CD4-positive, alpha-beta T cell treated with Interleukin-6 for 4 hours (primary cell): Measurements from ENCODE around the gene AEN.
"Not testable (repeated sequence)": the region's sequence is repeated elsewhere in the genome, so short reads cannot be mapped to it uniquely, and the experiment has no call there.

Experiments used
- DNase-seq: peaks from one replicate; pipeline ENCODE4 v3.0.0-alpha.2; 2020; ENCODE audit warnings: mixed read lengths

Gene AEN

DNA sequence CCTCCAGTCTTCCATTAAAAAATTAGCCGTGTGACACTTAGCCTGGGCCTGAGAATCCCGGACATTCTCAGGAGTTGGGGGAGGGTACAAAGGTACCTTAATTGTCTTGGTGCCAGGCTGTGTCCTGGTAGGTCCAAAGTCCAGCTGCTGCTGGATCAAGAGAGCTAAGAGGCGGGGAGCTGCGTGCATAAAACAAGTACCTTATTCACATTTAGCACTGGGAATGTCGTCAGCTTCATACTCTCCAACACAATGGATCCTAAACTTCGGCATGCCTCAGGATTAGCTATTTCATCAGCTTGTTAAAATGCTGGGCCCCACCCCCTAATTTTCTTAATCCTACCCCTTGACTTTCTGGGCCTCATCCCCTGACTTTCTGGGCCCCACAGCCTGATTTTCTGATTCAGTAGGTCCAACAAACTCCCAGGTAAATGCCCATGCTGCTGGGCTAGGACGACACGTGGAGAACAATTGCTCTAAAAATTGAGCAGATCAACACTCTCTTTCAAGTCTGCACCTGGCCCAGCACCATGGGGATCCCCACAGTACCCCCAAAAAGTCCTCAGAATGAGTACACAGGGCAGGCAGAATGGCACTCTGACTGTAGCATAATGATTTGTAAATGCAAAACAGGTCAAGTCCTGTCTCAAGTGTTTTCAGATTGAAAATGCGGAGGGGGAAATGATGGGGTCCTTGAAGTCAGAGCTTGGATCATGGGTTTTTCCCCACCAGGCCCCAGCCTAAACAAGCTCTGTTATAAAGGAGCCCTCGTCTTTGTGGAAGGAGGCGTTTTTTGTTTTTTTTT, 5.6 kb upstream of the AEN start:
- no peak for DNase-seq

GRCh38 chr15:88616240-88616639, 4.9 kb upstream of the AEN start:
- no peak for DNase-seq

DNA sequence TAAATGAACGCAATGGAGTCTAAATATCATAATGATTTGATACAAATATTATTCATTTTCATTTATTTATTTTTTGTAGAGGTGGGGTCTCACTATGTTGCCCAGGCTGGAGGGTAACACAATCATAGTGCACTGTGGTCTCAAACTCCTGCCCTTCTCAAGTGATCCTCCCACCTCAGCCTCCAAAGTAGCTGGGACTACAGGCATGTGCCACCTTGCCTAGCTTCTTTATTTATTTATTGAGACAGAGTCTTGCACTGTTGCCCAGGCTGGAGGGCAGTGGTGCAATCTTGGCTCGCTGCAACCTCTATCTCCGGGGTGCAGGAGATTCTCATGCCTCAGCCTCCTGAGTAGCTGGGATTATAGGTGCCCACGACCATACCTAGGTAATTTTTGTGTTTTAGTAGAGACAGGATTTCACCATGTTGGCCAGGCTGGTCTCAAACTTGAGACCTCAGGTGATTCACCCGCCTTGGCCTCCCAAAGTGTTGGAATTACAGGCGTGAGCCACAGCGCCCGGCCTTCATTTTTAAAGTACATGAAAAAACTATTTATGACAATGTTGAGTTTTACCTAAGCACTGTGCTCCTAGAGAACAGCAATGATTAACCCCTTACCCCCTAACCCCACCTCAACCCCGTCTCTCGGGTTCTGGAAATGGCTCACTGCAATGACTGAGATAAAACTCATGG, 4.0 kb upstream of the AEN start:
- DNase-seq: no peak

DNA sequence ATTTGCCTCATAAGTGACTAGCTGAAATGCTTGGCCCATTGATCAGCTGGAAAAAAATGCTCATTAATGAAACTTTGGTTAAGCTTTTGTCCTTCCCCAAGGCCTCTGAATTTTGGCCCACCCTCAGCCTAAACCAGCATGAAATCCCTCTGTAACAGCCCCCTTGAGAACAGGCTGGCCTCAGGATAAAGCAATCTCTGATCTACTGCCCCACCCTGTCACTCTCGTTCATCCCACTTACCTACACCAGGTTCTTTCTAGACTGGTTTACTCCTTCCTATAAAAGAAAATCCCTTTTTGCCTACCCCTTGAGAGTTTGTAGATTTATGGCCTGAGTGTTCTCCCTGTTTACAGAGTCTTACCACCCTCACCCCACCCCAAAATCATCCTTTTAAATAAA, 3.4 kb upstream of the AEN start:
- DNase-seq: no peak

- DNase-seq: no peak
Measured at GRCh38 chr15:88618686-88619085, 2.5 kb upstream of the AEN start.

DNA sequence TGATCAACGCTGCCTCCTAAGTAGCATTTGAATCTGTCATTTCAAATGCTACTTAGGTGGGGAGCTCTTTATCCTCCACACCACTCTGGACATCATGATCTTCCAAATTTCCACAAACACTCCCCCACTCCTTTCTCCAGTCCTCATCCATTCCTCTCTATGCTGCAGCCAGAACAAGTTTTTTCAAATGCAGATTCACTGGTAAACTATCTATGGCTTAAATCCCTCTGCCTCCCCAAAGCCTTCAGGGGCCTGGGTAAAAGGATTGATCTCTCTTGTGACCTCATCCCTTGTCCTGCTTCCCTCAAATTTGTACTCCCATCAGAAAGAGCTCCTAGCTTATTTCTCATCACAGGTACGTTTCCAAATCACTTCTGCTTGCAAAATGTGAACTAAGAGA, 1.3 kb upstream of the AEN start:
- DNase-seq: no peak

DNA sequence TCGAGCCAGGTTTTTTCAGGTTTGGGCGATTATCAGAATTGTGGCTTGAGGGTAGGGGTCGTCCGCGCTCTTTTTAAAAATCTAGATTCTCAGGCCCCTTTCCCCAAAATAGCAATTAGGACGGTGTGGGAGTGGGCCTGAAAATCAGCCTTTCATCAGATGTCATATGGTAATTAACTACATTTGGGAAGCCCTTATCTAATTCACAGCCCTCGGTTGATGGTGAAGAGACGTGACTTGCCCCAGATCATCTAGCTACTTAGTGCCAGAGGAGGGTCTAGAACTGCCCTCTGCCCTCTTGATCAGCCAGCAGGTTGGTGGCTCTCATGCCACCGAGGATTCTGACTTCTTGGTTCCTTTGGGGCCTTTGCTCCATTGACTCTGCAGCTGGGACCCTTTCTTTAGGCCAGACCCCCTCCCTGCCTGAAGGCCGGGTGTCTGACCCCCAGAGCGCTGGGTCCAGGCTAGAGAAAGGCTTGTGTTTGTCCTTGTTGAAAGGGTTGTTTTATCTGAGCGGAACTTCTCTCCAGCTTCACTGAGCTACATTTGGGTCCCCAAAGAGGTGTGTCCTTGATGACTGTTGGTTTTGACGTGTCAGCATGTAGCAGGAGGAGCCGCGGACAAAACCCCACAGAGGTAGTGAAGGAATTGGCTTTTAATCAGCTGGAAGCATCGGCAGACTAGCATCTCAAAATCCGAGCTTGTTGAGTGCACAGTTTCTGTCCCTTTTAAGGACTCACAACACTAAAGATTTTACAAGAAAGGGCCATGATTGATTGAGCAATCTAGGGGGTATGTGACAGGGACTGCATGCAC, 857 bp downstream of the AEN start:
- peak; percentile 65 for DNase-seq

DNA sequence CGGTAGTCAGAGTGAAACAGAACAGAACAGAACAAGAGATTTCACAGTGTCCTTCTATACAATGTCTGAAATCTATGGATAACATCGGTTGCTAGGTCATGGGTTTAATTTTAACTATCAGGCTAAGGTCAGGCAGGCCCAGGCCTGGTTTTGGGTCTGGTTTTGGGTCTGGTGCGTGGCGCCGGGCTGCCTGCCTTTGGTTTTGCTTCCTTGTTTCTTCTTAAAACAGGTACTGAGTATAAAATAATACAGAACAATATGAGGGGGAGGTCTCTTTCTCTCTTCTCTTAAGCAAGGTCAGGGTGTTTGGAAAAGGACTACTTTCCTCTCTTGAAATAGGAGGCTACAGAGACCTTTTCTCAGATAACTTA, 1.4 kb downstream of the AEN start:
- DNase-seq: no peak

- peak; percentile 51 for DNase-seq
Measured at GRCh38 chr15:88623061-88623460, 1.9 kb downstream of the AEN start.

GRCh38 chr15:88623632-88624031, 2.5 kb downstream of the AEN start:
- no peak for DNase-seq

GRCh38 chr15:88624156-88624970, 3.2 kb downstream of the AEN start:
- peak; percentile 51 for DNase-seq

- no peak for DNase-seq
Measured at GRCh38 chr15:88624971-88625490, 3.9 kb downstream of the AEN start.

DNA sequence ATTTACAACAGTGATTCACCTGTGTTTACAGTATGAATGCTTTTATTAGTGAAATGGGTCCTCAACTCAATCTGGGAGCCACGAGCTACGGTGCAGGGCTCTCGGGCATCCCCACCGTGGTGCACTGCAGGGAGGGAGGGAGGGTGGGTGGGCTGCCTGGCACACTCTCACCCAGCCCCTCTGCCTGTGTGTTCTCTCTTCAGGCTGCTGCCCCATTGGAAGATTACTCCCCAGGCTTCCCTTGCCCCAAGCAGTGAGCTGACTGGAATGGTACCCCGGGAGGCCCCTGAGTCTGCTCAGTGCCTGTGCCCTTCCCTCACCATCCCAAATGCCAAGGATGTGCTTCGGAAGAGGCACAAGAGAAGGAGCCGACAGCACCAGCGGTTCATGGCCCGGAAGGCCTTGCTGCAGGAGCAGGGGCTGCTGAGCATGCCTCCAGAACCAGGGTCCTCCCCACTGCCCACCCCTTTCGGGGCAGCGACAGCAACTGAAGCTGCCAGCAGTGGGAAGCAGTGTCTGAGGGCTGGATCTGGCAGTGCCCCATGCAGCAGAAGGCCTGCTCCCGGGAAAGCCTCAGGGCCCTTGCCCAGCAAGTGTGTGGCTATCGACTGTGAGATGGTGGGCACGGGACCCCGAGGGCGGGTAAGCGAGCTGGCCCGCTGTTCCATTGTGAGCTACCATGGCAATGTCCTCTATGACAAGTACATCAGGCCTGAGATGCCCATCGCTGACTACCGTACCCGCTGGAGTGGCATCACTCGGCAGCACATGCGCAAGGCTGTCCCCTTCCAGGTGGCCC, 5.0 kb downstream of the AEN start:
- DNase-seq: no peak

GRCh38 chr15:88627463-88627862, 6.3 kb downstream of the AEN start:
- peak; percentile 84 for DNase-seq

DNA sequence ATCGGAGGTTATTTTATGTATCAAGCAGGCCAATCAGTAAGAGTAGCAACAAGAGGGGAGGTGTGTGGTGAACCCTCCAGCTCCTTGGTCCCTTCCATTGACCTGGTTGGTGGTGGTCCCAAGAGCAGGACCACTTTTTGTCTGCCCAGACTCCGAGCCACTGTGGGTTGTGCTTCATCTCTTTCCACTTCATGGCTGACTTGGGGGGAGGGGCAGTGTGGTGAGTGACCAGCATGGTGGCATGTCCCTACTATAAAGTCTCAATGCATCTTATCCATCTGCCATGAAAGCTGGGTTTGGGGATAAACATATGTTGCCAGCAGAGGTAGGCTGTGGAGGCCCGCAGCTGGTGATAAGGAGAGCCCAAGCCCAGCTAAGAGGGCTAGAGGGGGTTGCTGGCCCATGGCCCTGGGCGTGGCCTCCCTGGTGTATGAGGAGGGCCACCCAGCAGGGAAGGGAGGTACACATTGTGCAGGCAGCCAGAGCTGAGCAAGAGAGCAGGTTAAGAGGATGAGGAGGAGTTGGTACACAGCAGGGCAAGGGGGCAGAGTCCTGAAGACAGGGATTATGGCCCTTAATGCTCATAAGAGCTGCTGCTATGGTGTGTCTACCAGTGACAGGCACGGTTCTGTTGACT, 7.0 kb downstream of the AEN start:
- no peak for DNase-seq

GRCh38 chr15:88629071-88629470, 7.9 kb downstream of the AEN start:
- no peak for DNase-seq

DNA sequence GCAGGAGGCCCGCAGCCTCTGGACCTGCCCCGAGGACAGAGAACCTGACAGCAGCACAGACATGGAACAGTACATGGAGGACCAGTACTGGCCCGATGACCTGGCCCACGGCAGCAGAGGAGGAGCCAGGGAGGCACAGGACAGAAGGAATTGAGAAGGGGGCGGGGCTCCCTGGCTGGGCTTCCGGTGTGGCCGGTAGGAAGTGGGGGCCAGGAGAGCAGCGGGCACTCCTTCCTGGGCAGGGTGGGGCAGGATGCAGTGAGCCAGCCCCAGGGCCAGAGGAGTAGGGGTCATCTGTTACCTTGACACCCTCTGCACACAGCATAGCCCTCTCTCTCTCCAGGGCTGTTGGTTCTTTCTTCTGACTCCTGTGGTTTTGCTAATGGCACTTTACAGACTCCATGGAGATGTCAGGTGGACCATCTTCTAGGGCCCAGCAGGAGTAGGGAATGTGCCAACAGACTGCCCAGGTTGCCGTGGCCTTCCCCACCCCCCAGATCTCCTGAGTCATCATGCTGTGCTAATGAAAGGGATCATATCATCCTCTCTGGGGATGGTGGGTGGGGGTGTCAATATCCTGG, 9.1 kb downstream of the AEN start:
- peak; percentile 25 for DNase-seq

DNA sequence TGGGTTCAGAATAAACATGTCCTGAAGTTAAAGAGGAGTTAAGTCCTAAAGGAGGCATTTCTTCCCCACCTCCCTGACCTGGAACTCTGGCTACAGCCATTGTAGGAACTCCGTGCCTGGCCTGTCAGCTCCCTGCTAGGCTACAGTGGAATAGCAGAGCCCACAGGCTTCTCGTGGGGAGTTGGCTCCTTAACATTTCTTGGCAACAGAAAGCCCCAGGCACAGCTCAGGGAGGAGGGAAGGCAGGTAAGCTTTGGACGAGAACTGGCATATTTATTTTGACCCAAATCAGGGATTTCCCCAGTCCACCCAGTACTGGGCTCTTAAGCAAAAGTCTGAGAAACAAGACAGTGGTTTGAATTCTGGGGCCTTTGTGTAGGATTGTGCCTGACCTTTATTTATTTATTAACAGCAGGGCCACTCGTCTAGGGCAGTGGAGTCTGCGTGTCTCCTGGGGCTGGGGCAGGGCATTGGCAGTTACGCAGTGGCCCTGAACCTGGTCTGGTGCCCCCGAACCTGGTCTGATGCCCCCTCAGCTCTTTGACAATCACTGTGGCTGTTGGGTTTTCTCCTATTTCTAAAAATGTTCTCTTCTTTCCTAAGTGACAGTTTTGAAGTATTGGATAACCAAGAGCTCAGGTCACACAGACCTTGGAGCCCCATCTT, 9.8 kb downstream of the AEN start:
- DNase-seq: no peak

DNA sequence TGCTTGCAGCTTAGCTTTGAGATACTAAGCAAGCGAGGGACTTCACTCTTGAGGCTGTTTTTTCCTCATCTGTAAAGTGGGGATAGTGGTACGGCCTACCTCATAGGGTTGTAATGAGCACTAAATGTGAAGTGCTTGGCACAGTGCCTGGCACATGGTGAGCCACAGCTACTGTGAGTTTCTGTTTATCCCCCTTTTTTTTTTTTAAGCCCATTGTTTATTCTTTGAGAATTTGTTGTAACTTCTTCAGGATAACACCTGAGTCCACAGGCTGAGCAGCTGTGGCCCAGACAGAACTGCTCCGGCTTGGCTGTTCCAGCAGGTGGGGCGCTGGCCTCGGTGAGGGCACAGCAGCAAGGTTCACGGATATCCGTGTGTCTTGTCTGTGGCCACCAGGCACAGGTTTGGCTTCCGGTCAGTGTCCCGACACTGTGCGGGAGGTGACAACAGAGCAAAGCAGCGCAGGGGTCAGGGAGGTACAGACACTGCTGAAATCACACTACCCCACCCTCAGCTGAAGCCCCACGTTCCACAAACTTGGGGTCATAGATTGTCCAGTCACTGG, 10.4 kb downstream of the AEN start:
- no peak for DNase-seq

DNA sequence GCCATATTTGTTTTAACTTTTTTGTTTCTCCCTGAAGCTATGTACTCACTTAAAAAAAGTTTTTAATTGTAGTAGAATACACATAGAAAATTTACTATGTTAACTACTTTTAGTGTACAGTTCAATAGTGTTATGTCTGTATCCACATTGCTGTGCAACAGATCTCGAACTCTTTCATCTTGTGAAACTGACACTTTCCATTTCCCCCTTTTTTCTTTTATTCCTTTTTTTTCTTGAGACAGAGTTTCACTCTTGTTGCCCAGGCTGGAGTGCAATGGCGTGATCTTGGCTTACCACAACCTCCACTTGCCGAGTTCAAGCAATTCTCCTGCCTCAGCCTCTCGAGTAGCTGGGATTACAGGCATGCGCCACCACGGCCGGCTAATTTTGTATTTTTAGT, 11.7 kb downstream of the AEN start:
- DNase-seq: not testable (repeated sequence)
